Ascending aorta (tissue), 2 donors: Measurements from ENCODE around the gene DNAJC8. TPM values are rescaled to one million over a fixed set of nuclear protein-coding genes. Genes with fewer than 3 reads are reported as not detected.

Source experiments
- DNase-seq, 2 donors: peaks; one replicate each; pipeline ENCODE4 v3.0.0-alpha.2; 2019; ENCODE audit warnings: low spot score in 2 of 2
- H3K27ac ChIP-seq, 2 donors: fragments of 200-600 bp; sonication (generic); one replicate each; pipeline ENCODE4 v1.5.1; 2016 to 2017; ENCODE audit warnings: mild to moderate bottlenecking in 1 of 2
- H3K27me3 ChIP-seq: fragments of 200-600 bp; sonication (generic); one replicate; pipeline ENCODE4 v1.5.1; 2017
- H3K36me3 ChIP-seq, 2 donors: fragments of 200-600 bp; sonication (generic); one replicate each; pipeline ENCODE4 v1.5.1; 2016
- H3K4me1 ChIP-seq, 2 donors: fragments of 200-600 bp; sonication (generic); one replicate each; pipeline ENCODE4 v1.5.1; 2016 to 2017; ENCODE audit warnings: mild to moderate bottlenecking in 1 of 2
- H3K4me3 ChIP-seq, 2 donors: fragments of 200-600 bp; sonication (generic); one replicate each; pipeline ENCODE4 v1.5.1; 2016 to 2017; ENCODE audit warnings: mild to moderate bottlenecking in 1 of 2
- H3K9me3 ChIP-seq, 2 donors: fragments of 200-600 bp; sonication (generic); one replicate each; pipeline ENCODE4 v1.5.1; 2016
- CTCF ChIP-seq, 3 experiments: fragments of 200-600 bp in 2 of 3; fragments of 450-650 bp in 1 of 3; sonication (generic) in 2 of 3; IDR thresholded peaks; one replicate each; pipeline ENCODE4 v1.5.1; 2016 to 2019; ENCODE audit warnings: antibody characterized with exemption in 3 of 3, mild to moderate bottlenecking in 1 of 3, moderate library complexity in 1 of 3
- intact Hi-C: fragments of 100-400 bp; cut with DNase I; formaldehyde crosslinking; loops from one replicate; pipeline ENCODE4 v1.15.1; 2023
- total RNA-seq: library from RNA; depleted of rRNA; stranded (reverse); fragments of >200 nt; gene quantifications from one replicate; pipeline ENCODE4 v1.1.0, GENCODE V29; 2016

The DNAJC8 gene
- total RNA-seq, 1 donor from 2014 or later, result 65.2 TPM

GRCh38 chr1:28161751-28162150 is 71.1 kb downstream of the DNAJC8 start:
- Histone ChIP-seq H3K4me1 (no peaks in the 10 kb centered on the region), H3K27ac (peak overlapping the region in 1 of 2 donors; percentile 11), H3K9me3 (peaks cover 0 to 4% of the 10 kb centered on the region in 2 donors), H3K36me3 (no peaks in the 10 kb centered on the region), H3K27me3 (no peaks in the 10 kb centered on the region), H3K4me3 (no peak overlapping the region)
- no peak for DNase-seq
- intact Hi-C loops, result no loop called here
- TF ChIP-seq CTCF (IDR thresholded peaks at IDR 0.05), result no peak

GRCh38 chr1:28160782-28161266 is 72.0 kb downstream of the DNAJC8 start:
- H3K4me3 ChIP-seq, result no peak overlapping the region
- peaks cover 0 to 1% of the 10 kb centered on the region in 2 donors for H3K9me3 ChIP-seq
- H3K27ac ChIP-seq, result peak overlapping the region in 1 of 2 donors; percentile 53
- no peak for TF ChIP-seq CTCF (IDR thresholded peaks at IDR 0.05)
- no peak for DNase-seq
- H3K36me3 ChIP-seq, result no peaks in the 10 kb centered on the region
- intact Hi-C loops, result no loop called here
- H3K4me1 ChIP-seq, result no peaks in the 10 kb centered on the region
- H3K27me3 ChIP-seq, result no peaks in the 10 kb centered on the region

GRCh38 chr1:28159680-28160079 is 73.1 kb downstream of the DNAJC8 start:
- H3K4me1 ChIP-seq, result no peaks in the 10 kb centered on the region
- no peak for DNase-seq
- H3K27me3 ChIP-seq, result no peaks in the 10 kb centered on the region
- TF ChIP-seq CTCF (IDR thresholded peaks at IDR 0.05), result no peak
- no peak overlapping the region for H3K27ac ChIP-seq
- H3K4me3 ChIP-seq, result no peak overlapping the region
- H3K36me3 ChIP-seq, result no peaks in the 10 kb centered on the region
- H3K9me3 ChIP-seq, result no peaks in the 10 kb centered on the region
- intact Hi-C loops, result no loop called here

GRCh38 chr1:28159243-28159642 is 73.6 kb downstream of the DNAJC8 start:
- H3K4me3 ChIP-seq, result no peak overlapping the region
- no peaks in the 10 kb centered on the region for H3K9me3 ChIP-seq
- no peaks in the 10 kb centered on the region for H3K36me3 ChIP-seq
- H3K27me3 ChIP-seq, result no peaks in the 10 kb centered on the region
- intact Hi-C loops, result no loop called here
- no peak overlapping the region for H3K27ac ChIP-seq
- no peak for TF ChIP-seq CTCF (IDR thresholded peaks at IDR 0.05)
- no peaks in the 10 kb centered on the region for H3K4me1 ChIP-seq
- no peak for DNase-seq

GRCh38 chr1:28157894-28158293 is 74.9 kb downstream of the DNAJC8 start:
- H3K36me3 ChIP-seq, result no peaks in the 10 kb centered on the region
- no peaks in the 10 kb centered on the region for H3K4me1 ChIP-seq
- intact Hi-C loops, result no loop called here
- no peaks in the 10 kb centered on the region for H3K27me3 ChIP-seq
- no peak overlapping the region for H3K27ac ChIP-seq
- no peak for TF ChIP-seq CTCF (IDR thresholded peaks at IDR 0.05)
- H3K9me3 ChIP-seq, result no peaks in the 10 kb centered on the region
- no peak for DNase-seq
- no peak overlapping the region for H3K4me3 ChIP-seq

GRCh38 chr1:28156821-28157220 is 76.0 kb downstream of the DNAJC8 start:
- H3K9me3 ChIP-seq, result no peaks in the 10 kb centered on the region
- no peaks in the 10 kb centered on the region for H3K27me3 ChIP-seq
- H3K36me3 ChIP-seq, result no peaks in the 10 kb centered on the region
- H3K27ac ChIP-seq, result no peak overlapping the region
- no peak for TF ChIP-seq CTCF (IDR thresholded peaks at IDR 0.05)
- no peak for DNase-seq
- intact Hi-C loops, result no loop called here
- no peak overlapping the region for H3K4me3 ChIP-seq
- no peaks in the 10 kb centered on the region for H3K4me1 ChIP-seq
